Vagina (tissue), 2 donors: Measurements from ENCODE around the gene TSHZ3.

ENCODE experiments used
- CTCF ChIP-seq, 3 experiments: fragments of 450-650 bp in 2 of 3; fragments of 200-600 bp in 1 of 3; sonication (generic) in 1 of 3; IDR thresholded peaks; one replicate each; pipeline ENCODE4 v1.5.1; 2017 to 2019; ENCODE audit warnings: antibody characterized with exemption in 3 of 3, mild to moderate bottlenecking in 2 of 3, moderate library complexity in 2 of 3
- POLR2A ChIP-seq, 2 donors: fragments of 450-650 bp; IDR thresholded peaks; one replicate each; pipeline ENCODE4 v1.6.1; 2017; ENCODE audit warnings: antibody characterized with exemption in 2 of 2, mild to moderate bottlenecking in 2 of 2, moderate library complexity in 2 of 2
- POLR2AphosphoS5 ChIP-seq, 2 donors: sonication (generic); formaldehyde crosslinking; IDR thresholded peaks; one replicate each; pipeline ENCODE4 v1.9.0; 2017; ENCODE audit warnings: antibody characterized with exemption in 2 of 2, mild to moderate bottlenecking in 2 of 2, low read depth in 1 of 2; ENCODE audit not compliant: insufficient read depth in 1 of 2

GRCh38 chr19:31268751-31269383, 80.4 kb downstream of the TSHZ3 start:
- TF ChIP-seq CTCF (IDR thresholded peaks at IDR 0.05): no peak
- TF ChIP-seq POLR2A (IDR thresholded peaks at IDR 0.05): no peak
- TF ChIP-seq POLR2AphosphoS5 (IDR thresholded peaks at IDR 0.05; ENCODE audit: insufficient read depth in 1 of 2, low read depth in 1 of 2): no peak
